K562 (cell line): ENCODE measurements around the gene DOLK. TPM values are rescaled to one million over a fixed set of nuclear protein-coding genes. Genes with fewer than 3 reads are reported as not detected.

ENCODE experiments used
- ATAC-seq: fragments of 200-7000 bp; cut with Tn5 transposase; 3 replicates; pipeline ENCODE4 v1.9.1; 2020; ENCODE audit warnings: moderate library complexity
- BruUV-seq: library from RNA; stranded (reverse); fragments of 400-500 nt; replicated peaks from 2 replicates; lab custom pipeline; 2021; lab: Mats Ljungman, UMichigan
- CTCF ChIA-PET: fragments of 300-600 bp; formaldehyde crosslinking; extraction: SDS; loops from one replicate; lab custom pipeline; 2021; ENCODE audit warnings: low intra/inter-chr PET ratio; lab: Yijun Ruan, JAX
- POLR2A ChIA-PET: fragments of 300-600, 350-650 bp; sonication (Branson Sonifier 250); formaldehyde crosslinking; extraction: SDS; loops from one replicate; lab custom pipeline; 2021; ENCODE audit warnings: antibody characterized with exemption, inconsistent platforms; lab: Yijun Ruan, JAX
- DNase-seq, 4 experiments: peaks; one replicate each; pipeline versions ENCODE4 v3.0.0 to v3.0.0-alpha.2; 2011 to 2018; ENCODE audit warnings: low spot score in 3 of 4, mixed read lengths in 3 of 4; ENCODE audit errors: extremely low read depth in 1 of 4
- FAIRE-seq: peaks from 2 replicates; lab custom pipeline; 2011; peaks lifted over from hg19 to GRCh38; lab: Jason Lieb, UNC
- H2AFZ ChIP-seq: 2 replicates; pipeline ENCODE4 v1.6.0; 2011; ENCODE audit warnings: low read depth, low read length, control low read depth, inconsistent platforms
- H3K27ac ChIP-seq: fragments of 200-600 bp; 3 replicates; pipeline ENCODE4 v1.8.0; 2011; ENCODE audit warnings: low read depth, mild to moderate bottlenecking, control low read depth, inconsistent platforms, low read length, moderate library complexity, mixed read lengths; ENCODE audit errors: extremely low read depth
- H3K27me3 ChIP-seq, 2 experiments: fragments of 300-600 bp in 1 of 2; 2 replicates in 1 of 2; 3 replicates in 1 of 2; pipeline versions ENCODE4 v1.6.0 to v1.8.0; 2011; ENCODE audit warnings: inconsistent platforms in 2 of 2, low read length in 2 of 2, mild to moderate bottlenecking in 1 of 2, mixed read lengths in 1 of 2, moderate library complexity in 1 of 2; ENCODE audit not compliant: control insufficient read depth in 2 of 2, insufficient read depth in 2 of 2
- H3K36me3 ChIP-seq: fragments of 300-600 bp; 3 replicates; pipeline ENCODE4 v1.8.0; 2011; ENCODE audit warnings: mild to moderate bottlenecking, low read length, inconsistent platforms; ENCODE audit not compliant: control insufficient read depth, insufficient read depth
- H3K4me1 ChIP-seq, 2 experiments: fragments of 200-600 bp in 1 of 2; replicated peaks in 1 of 2; 2 replicates in 1 of 2; 3 replicates in 1 of 2; pipeline versions ENCODE4 v1.5.1 to v1.8.0; 2011; ENCODE audit warnings: inconsistent platforms in 2 of 2, low read length in 2 of 2, mild to moderate bottlenecking in 1 of 2, mixed read lengths in 1 of 2, moderate library complexity in 1 of 2; ENCODE audit not compliant: control insufficient read depth in 2 of 2, insufficient read depth in 2 of 2
- H3K4me2 ChIP-seq: 2 replicates; pipeline ENCODE4 v1.6.1; 2011; ENCODE audit warnings: low read length, control low read depth, inconsistent platforms, mixed read lengths; ENCODE audit not compliant: insufficient read depth
- H3K4me3 ChIP-seq: fragments of 200-600 bp; sonication (generic), shearing (Covaris generic); 2 replicates; pipeline ENCODE4 v1.5.1; 2016; ENCODE audit warnings: control low read depth, inconsistent platforms
- H3K79me2 ChIP-seq: fragments of 200-600 bp; 3 replicates; pipeline ENCODE4 v1.8.0; 2011; ENCODE audit warnings: low read length, inconsistent platforms; ENCODE audit not compliant: control insufficient read depth, insufficient read depth
- H3K9ac ChIP-seq, 2 experiments: 2 replicates each; pipeline versions ENCODE4 v1.6.0 to v1.6.1; 2011; ENCODE audit warnings: low read depth in 2 of 2, low read length in 2 of 2, control low read depth in 1 of 2, inconsistent platforms in 1 of 2, mild to moderate bottlenecking in 1 of 2, mixed read lengths in 1 of 2; ENCODE audit not compliant: insufficient read depth in 1 of 2
- H3K9me1 ChIP-seq: one replicate; pipeline ENCODE4 v1.6.0; 2011; ENCODE audit warnings: inconsistent platforms, mild to moderate bottlenecking, low read length, moderate library complexity; ENCODE audit not compliant: control insufficient read depth, insufficient read depth
- H3K9me3 ChIP-seq: replicated peaks from 2 replicates; pipeline ENCODE4 v1.5.1; 2011; ENCODE audit warnings: low read depth, low read length, inconsistent platforms; ENCODE audit not compliant: control insufficient read depth, insufficient read depth
- H4K20me1 ChIP-seq: replicated peaks from 2 replicates; pipeline ENCODE4 v1.6.1; 2011; ENCODE audit warnings: low read length, inconsistent platforms, mixed read lengths; ENCODE audit not compliant: control insufficient read depth, insufficient read depth
- EHMT2 ChIP-seq: fragments of 450-650 bp; IDR thresholded peaks from 2 replicates; pipeline ENCODE4 v1.6.1; 2018; ENCODE audit warnings: antibody characterized with exemption
- HOXB6 ChIP-seq: fragments of 250-450 bp; sonication (Bioruptor Pico); IDR thresholded peaks from 2 replicates; pipeline ENCODE4 v1.5.1; 2022; ENCODE audit warnings: mild to moderate bottlenecking, borderline replicate concordance
- NFIC ChIP-seq: fragments of 450-650 bp; IDR thresholded peaks from 2 replicates; pipeline ENCODE4 v1.6.1; 2017; ENCODE audit warnings: mild to moderate bottlenecking, inconsistent platforms
- NFYB ChIP-seq: IDR thresholded peaks from 2 replicates; pipeline ENCODE4 v1.6.1; 2011; ENCODE audit warnings: mild to moderate bottlenecking, moderate library complexity; ENCODE audit not compliant: insufficient read length; ENCODE audit errors: extremely low read depth
- XRCC3 ChIP-seq: fragments of 450-650 bp; IDR thresholded peaks from 2 replicates; pipeline ENCODE4 v1.6.1; 2017; ENCODE audit warnings: mild to moderate bottlenecking, moderate library complexity
- ZC3H8 ChIP-seq: fragments of 450-650 bp; IDR thresholded peaks from 2 replicates; pipeline ENCODE4 v1.6.1; 2017
- ZNF232 ChIP-seq: sonication (generic); formaldehyde crosslinking; IDR thresholded peaks from 2 replicates; pipeline ENCODE4 v1.8.0; 2022; ENCODE audit warnings: mild to moderate bottlenecking, missing genetic modification reagents
- ZNF449 ChIP-seq: fragments of 250-450 bp; sonication (Bioruptor Pico); IDR thresholded peaks from 2 replicates; pipeline ENCODE4 v1.8.0; 2022; ENCODE audit warnings: moderate library complexity, mild to moderate bottlenecking, inconsistent platforms
- WGBS: fragments of 100-300 bp; shearing (Covaris generic); methylation state at CpG from one replicate; pipeline ENCODE4 v1.1.6; 2016; ENCODE audit warnings: low coverage, mixed read lengths; ENCODE audit not compliant: insufficient coverage; ENCODE audit errors: missing lambda C conversion rate; 5-methylcytosine and 5-hydroxymethylcytosine counted together
- in situ Hi-C: fragments of 300-500 bp; cut with MboI; formaldehyde crosslinking; loops from 4 replicates; pipeline ENCODE4 v1.15.0; 2018; ENCODE audit warnings: inconsistent platforms, mixed read lengths
- intact Hi-C: fragments of 100-400 bp; cut with micrococcal nuclease; formaldehyde crosslinking; loops from 2 replicates; pipeline ENCODE4 v1.14.2; 2022
- polyA plus RNA-seq, 8 experiments: library from polyadenylated mRNA; depleted of rRNA in 4 of 8; stranded (reverse) in 5 of 8; unstranded in 3 of 8; fragments of >200 nt; fragmentation: Nextera tagmentation in 2 of 8; fragmentation: Illumina TruSeq in 1 of 8; extraction: Ambion mirVana in 2 of 8; extraction: Trizol in 1 of 8; gene quantifications; 2 replicates each; pipeline versions ENCODE4 v1.2.1 to v1.2.3, GENCODE V29; 2011 to 2014; ENCODE audit warnings: inconsistent platforms in 1 of 8, missing spikeins in 1 of 8
- total RNA-seq, 7 experiments: library from RNA; depleted of rRNA in 6 of 7; stranded (reverse); fragments of >200 nt in 6 of 7; fragmentation: Illumina TruSeq in 2 of 7; extraction: Trizol in 2 of 7; gene quantifications; 2 replicates each; pipeline versions ENCODE4 v1.2.1 to v1.2.3, GENCODE V29; 2011 to 2021; ENCODE audit warnings: low replicate concordance in 1 of 7

Gene DOLK
- total and polyA plus RNA-seq, 9 of the 15 experiments (the other 6 are each of a cell fraction or from before 2014, with no cell fraction given), result 2.6 to 14.2 (median 11.7) TPM

GRCh38 chr9:128929560-128929959 lies 17.8 kb downstream of the DOLK start:
- intact Hi-C loops, result no loop called here
- Histone ChIP-seq H3K4me1 (peaks cover 4 to 10% of the 10 kb centered on the region in 2 experiments; a peak in 4 of 5 replicates), H3K4me2 (no peak overlapping the region), H3K9ac (no peak overlapping the region; a peak in 1 of 4 replicates), H4K20me1 (no peaks in the 10 kb centered on the region), H3K27ac (no peak overlapping the region), H3K36me3 (no peaks in the 10 kb centered on the region), H3K27me3 (no peaks in the 10 kb centered on the region; a peak in 1 of 5 replicates), H3K9me1 (no peaks in the 10 kb centered on the region), H2AFZ (no peak overlapping the region), H3K4me3 (no peak overlapping the region), H3K79me2 (no peaks in the 10 kb centered on the region), H3K9me3 (no peaks in the 10 kb centered on the region)
- DNase-seq (no peak), FAIRE-seq (peak; percentile 46), ATAC-seq (no peak)
- in situ Hi-C loops, result loop anchor here (5.0 kb wide), 2 partner anchors 67 to 197 kb away; no protein-coding TSS in a partner anchor
- 43% methylated on average over 4 of the region's 4 CpGs for WGBS
- no TSS peak for BruUV-seq
- TF ChIP-seq ZNF232 (CRISPR knock-in tag), result no peak
- TF ChIP-seq EHMT2, result no peak
- no peak for TF ChIP-seq ZC3H8
- no peak for TF ChIP-seq XRCC3
- TF ChIP-seq NFYB, result no peak
- ChIA-PET POLR2A (interaction anchor here (0.6 to 0.9 kb wide), 4 partner anchors 8 to 227 kb away, joined by 3 to 4 read pairs (median 3); partner anchors contain the start of gene PKN3), CTCF (interaction anchor here (1.0 to 1.3 kb wide), 2 partner anchors 78 to 227 kb away, joined by 3 read pairs; partner anchors contain the start of gene PKN3)

GRCh38 chr9:128928624-128929023 lies 18.8 kb downstream of the DOLK start:
- Histone ChIP-seq H3K4me3 (no peak overlapping the region), H3K36me3 (no peaks in the 10 kb centered on the region), H2AFZ (no peak overlapping the region), H3K9ac (peak overlapping the region in 1 of 2 experiments; percentile 9; a peak in 1 of 4 replicates), H3K27ac (no peak overlapping the region), H3K9me3 (no peaks in the 10 kb centered on the region), H3K79me2 (no peaks in the 10 kb centered on the region), H3K9me1 (no peaks in the 10 kb centered on the region), H3K27me3 (no peaks in the 10 kb centered on the region; a peak in 1 of 5 replicates), H3K4me2 (no peak overlapping the region), H4K20me1 (no peaks in the 10 kb centered on the region), H3K4me1 (peaks cover 4 to 10% of the 10 kb centered on the region in 2 experiments; a peak in 4 of 5 replicates)
- ChIA-PET POLR2A (interaction anchor here (0.6 to 0.9 kb wide), 3 partner anchors 16 to 226 kb away, joined by 3 read pairs; partner anchors contain the start of gene PKN3), CTCF (interaction anchor here (1.1 to 2.1 kb wide), 3 partner anchors 65 to 196 kb away, joined by 4 to 15 read pairs (median 14); no protein-coding TSS in a partner anchor)
- WGBS, result 44% methylated on average over 2 of the region's 2 CpGs
- ATAC-seq, result no peak
- intact Hi-C loops, result loop anchor here (1.0 kb wide), 2 partner anchors 65 to 195 kb away; no protein-coding TSS in a partner anchor
- no peak for FAIRE-seq
- in situ Hi-C loops, result loop anchor here (5.0 kb wide), 2 partner anchors 66 to 196 kb away; no protein-coding TSS in a partner anchor
- no TSS peak for BruUV-seq
- TF ChIP-seq NFIC (peak; percentile 19; the same call in 1 of the 2 replicates), ZNF449 (CRISPR knock-in tag) (no peak), HOXB6 (CRISPR knock-in tag) (no peak)
- DNase-seq, result no peak
